B cell (primary cell): ENCODE measurements around the gene SH3RF1. TPM values are rescaled to one million over a fixed set of nuclear protein-coding genes. Genes with fewer than 3 reads are reported as not detected.

Source experiments
- ATAC-seq: fragments of 200-7000 bp; cut with Tn5 transposase; one replicate; pipeline ENCODE4 v1.10.0; 2021; ENCODE audit warnings: low read depth, mild to moderate bottlenecking, moderate number of reproducible peaks, moderate library complexity
- CTCF ChIA-PET: fragments of 350-600 bp; sonication (Branson Sonifier 250); formaldehyde crosslinking; loops from one replicate; lab custom pipeline; 2021; ENCODE audit warnings: antibody characterized with exemption, inconsistent platforms; lab: Charles Lee
- POLR2A ChIA-PET: fragments of 350-600 bp; sonication (Branson Sonifier 250); formaldehyde crosslinking; loops from one replicate; lab custom pipeline; 2021; ENCODE audit warnings: antibody characterized with exemption; lab: Charles Lee
- DNase-seq: peaks from one replicate; pipeline ENCODE4 v3.0.0; 2013
- H2AFZ ChIP-seq: 2 replicates; pipeline ENCODE4 v1.6.1; 2012; ENCODE audit warnings: mild to moderate bottlenecking, low read depth, low read length; ENCODE audit not compliant: insufficient read depth, poor library complexity, severe bottlenecking
- H3K27ac ChIP-seq, 2 donors: 1 replicate in 1 of 2; 2 replicates in 1 of 2; pipeline ENCODE4 v1.5.1; 2012 to 2013; ENCODE audit warnings: low read length in 2 of 2, mild to moderate bottlenecking in 2 of 2, moderate library complexity in 1 of 2
- H3K27me3 ChIP-seq, 4 experiments: fragments of 200-600 bp in 1 of 4; sonication (generic) in 1 of 4; replicated peaks in 1 of 4; 1 replicate in 2 of 4; 2 replicates in 2 of 4; pipeline versions ENCODE4 v1.6.1 to v1.7.0; 2013 to 2016; ENCODE audit warnings: low read length in 3 of 4, mild to moderate bottlenecking in 2 of 4, mixed read lengths in 1 of 4, moderate library complexity in 1 of 4; ENCODE audit not compliant: insufficient read depth in 4 of 4, control insufficient read depth in 3 of 4; ENCODE audit errors: control extremely low read depth in 1 of 4
- H3K36me3 ChIP-seq, 2 experiments: replicated peaks in 1 of 2; 1 replicate in 1 of 2; 2 replicates in 1 of 2; pipeline versions ENCODE4 v1.6.1 to v1.7.1; 2013; ENCODE audit warnings: low read length in 1 of 2; ENCODE audit not compliant: insufficient read depth in 2 of 2, control insufficient read depth in 1 of 2; ENCODE audit errors: control extremely low read depth in 1 of 2, extremely low read depth in 1 of 2
- H3K4me1 ChIP-seq, 2 donors: fragments of 200-600 bp in 1 of 2; sonication (generic) in 1 of 2; 1 replicate in 1 of 2; 2 replicates in 1 of 2; pipeline versions ENCODE4 v1.5.1 to v1.6.1; 2013 to 2017; ENCODE audit warnings: low read length in 2 of 2; ENCODE audit not compliant: control insufficient read depth in 2 of 2, insufficient read depth in 2 of 2
- H3K4me2 ChIP-seq: replicated peaks from 2 replicates; pipeline ENCODE3; 2012; ENCODE audit warnings: mild to moderate bottlenecking, low read depth, low read length; ENCODE audit not compliant: poor library complexity, severe bottlenecking
- H3K4me3 ChIP-seq, 5 experiments: fragments of 200-600 bp in 1 of 5; sonication (generic) in 1 of 5; 1 replicate in 3 of 5; 2 replicates in 2 of 5; pipeline versions ENCODE4 v1.5.1 to v1.7.0; 2011 to 2016; ENCODE audit warnings: low read length in 4 of 5, mild to moderate bottlenecking in 4 of 5, low read depth in 2 of 5, control low read depth in 1 of 5, moderate library complexity in 1 of 5; ENCODE audit not compliant: insufficient read depth in 1 of 5; ENCODE audit errors: control extremely low read depth in 1 of 5, extremely low read depth in 1 of 5
- H3K79me2 ChIP-seq: fragments of 200-600 bp; sonication (generic); one replicate; pipeline ENCODE4 v1.6.0; 2016; ENCODE audit warnings: low read length; ENCODE audit not compliant: control insufficient read depth, insufficient read depth
- H3K9ac ChIP-seq: fragments of 200-600 bp; sonication (generic); 2 replicates; pipeline ENCODE4 v1.6.1; 2017; ENCODE audit warnings: mild to moderate bottlenecking, low read length, moderate library complexity
- H3K9me3 ChIP-seq, 3 donors: one replicate each; pipeline versions ENCODE4 v1.6.1 to v1.7.1; 2013; ENCODE audit warnings: low read length in 2 of 3; ENCODE audit not compliant: control insufficient read depth in 2 of 3, insufficient read depth in 1 of 3; ENCODE audit errors: control extremely low read depth in 1 of 3
- H4K20me1 ChIP-seq: 2 replicates; pipeline ENCODE4 v1.6.0; 2012; ENCODE audit warnings: mild to moderate bottlenecking, low read length; ENCODE audit not compliant: insufficient read depth, control insufficient read depth, poor library complexity, severe bottlenecking
- H3K27ac Mint-ChIP-seq: one replicate; pipeline ENCODE4 v1.8.0; 2021; ENCODE audit warnings: mixed read lengths
- H3K27me3 Mint-ChIP-seq: one replicate; pipeline ENCODE4 v1.8.0; 2021; ENCODE audit warnings: mixed read lengths
- H3K4me1 Mint-ChIP-seq: one replicate; pipeline ENCODE4 v1.8.0; 2021; ENCODE audit warnings: mixed read lengths
- H3K4me3 Mint-ChIP-seq: one replicate; pipeline ENCODE4 v1.8.0; 2021; ENCODE audit warnings: mixed read lengths
- H3K9me3 Mint-ChIP-seq: one replicate; pipeline ENCODE4 v1.8.0; 2022; ENCODE audit warnings: mixed read lengths; ENCODE audit not compliant: insufficient read depth
- EZH2 ChIP-seq: IDR thresholded peaks from 2 replicates; pipeline ENCODE4 v1.6.1; 2012; ENCODE audit warnings: borderline replicate concordance, low read depth, mild to moderate bottlenecking, moderate library complexity, low read length; ENCODE audit not compliant: insufficient read depth, poor library complexity, severe bottlenecking
- WGBS: methylation state at CpG from one replicate; pipeline ENCODE4 v1.1.5; 2013; ENCODE audit warnings: missing lambda C conversion rate; ENCODE audit not compliant: insufficient coverage; 5-methylcytosine and 5-hydroxymethylcytosine counted together
- intact Hi-C: fragments of 100-400 bp; cut with micrococcal nuclease; formaldehyde crosslinking; loops from one replicate; pipeline ENCODE4 v1.10.0; 2022
- polyA plus RNA-seq: library from polyadenylated mRNA; depleted of rRNA; stranded (reverse); fragments of >200 nt; gene quantifications from 2 replicates; pipeline ENCODE4 v1.2.3, GENCODE V29; 2012
- total RNA-seq, 2 donors: library from RNA; stranded (reverse); fragments of 120-200 nt in 1 of 2; gene quantifications; 1 replicate in 1 of 2; 2 replicates in 1 of 2; pipeline versions ENCODE4 v1.2.3 to v1.2.4, GENCODE V29; 2013 to 2022
- TF ChIP-seq, protein P1 (sequence below): fragments of 200-600 bp; IDR thresholded peaks from one replicate; pipeline ENCODE4 v1.8.0; 2022; ENCODE audit warnings: antibody characterized with exemption, mild to moderate bottlenecking

SH3RF1 gene
- total and polyA plus RNA-seq, 2 donors (not counting 1 experiment from before 2014, with no cell fraction given), result 2.0 to 5.4 TPM

DNA sequence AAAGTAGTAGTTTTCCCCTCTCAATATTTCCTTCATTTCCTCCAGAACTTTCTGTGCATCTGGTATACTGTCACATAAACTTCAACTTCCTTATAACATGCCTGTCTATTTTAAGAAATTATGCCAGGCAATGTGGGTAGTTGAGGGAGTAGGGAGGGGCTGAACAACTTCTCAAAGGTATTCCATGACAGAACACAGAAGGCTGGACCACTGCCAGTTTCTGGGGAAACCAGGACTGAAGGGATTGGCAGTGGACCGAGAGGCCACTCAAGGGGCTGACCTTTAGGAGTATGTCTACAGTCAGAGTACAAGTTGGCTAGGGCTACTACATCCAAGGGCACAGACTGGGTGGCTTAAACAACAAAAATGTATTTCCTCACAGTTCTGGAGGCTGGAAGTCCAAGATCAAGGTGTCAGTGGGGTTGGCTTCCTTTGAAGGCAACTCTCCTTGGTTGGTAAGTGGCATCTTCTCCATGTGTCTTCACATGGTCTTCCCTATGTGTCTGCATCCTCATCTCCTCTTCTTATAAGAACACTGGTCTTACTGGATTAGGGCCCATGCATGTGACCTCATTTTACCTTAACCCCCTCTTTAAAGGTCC is 6.9 kb downstream of the SH3RF1 start:
- Histone ChIP-seq H2AFZ (no peak overlapping the region), H3K36me3 (no peaks in the 10 kb centered on the region), H3K9ac (no peak overlapping the region), H3K27ac (no peak overlapping the region), H3K9me3 (no peaks in the 10 kb centered on the region), H3K4me3 (no peak overlapping the region), H3K79me2 (peaks cover 14% of the 10 kb centered on the region), H3K27me3 (peaks cover 0 to 3% (median 0%) of the 10 kb centered on the region in 4 experiments), H3K4me1 (peaks cover 0 to under 1% of the 10 kb centered on the region in 2 donors), H3K4me2 (no peak overlapping the region), H4K20me1 (no peaks in the 10 kb centered on the region)
- Mint-ChIP-seq H3K4me3 (no peak overlapping the region), H3K4me1 (peaks cover under 1% of the 10 kb centered on the region), H3K27ac (no peak overlapping the region), H3K27me3 (no peaks in the 10 kb centered on the region), H3K9me3 (no peaks in the 10 kb centered on the region)
- intact Hi-C loops, result no loop called here
- TF ChIP-seq EZH2, result no peak
- TF ChIP-seq, protein P1, sequence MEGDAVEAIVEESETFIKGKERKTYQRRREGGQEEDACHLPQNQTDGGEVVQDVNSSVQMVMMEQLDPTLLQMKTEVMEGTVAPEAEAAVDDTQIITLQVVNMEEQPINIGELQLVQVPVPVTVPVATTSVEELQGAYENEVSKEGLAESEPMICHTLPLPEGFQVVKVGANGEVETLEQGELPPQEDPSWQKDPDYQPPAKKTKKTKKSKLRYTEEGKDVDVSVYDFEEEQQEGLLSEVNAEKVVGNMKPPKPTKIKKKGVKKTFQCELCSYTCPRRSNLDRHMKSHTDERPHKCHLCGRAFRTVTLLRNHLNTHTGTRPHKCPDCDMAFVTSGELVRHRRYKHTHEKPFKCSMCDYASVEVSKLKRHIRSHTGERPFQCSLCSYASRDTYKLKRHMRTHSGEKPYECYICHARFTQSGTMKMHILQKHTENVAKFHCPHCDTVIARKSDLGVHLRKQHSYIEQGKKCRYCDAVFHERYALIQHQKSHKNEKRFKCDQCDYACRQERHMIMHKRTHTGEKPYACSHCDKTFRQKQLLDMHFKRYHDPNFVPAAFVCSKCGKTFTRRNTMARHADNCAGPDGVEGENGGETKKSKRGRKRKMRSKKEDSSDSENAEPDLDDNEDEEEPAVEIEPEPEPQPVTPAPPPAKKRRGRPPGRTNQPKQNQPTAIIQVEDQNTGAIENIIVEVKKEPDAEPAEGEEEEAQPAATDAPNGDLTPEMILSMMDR, result no peak
- ChIA-PET CTCF (interaction anchor here (0.5 kb wide), 1 partner anchor 122 kb away, joined by 3 read pairs; no protein-coding TSS in a partner anchor), POLR2A (no interaction called here)
- WGBS, result 91% methylated on average over 1 of the region's 1 CpG
- DNase-seq, result no peak
- no peak for ATAC-seq

DNA sequence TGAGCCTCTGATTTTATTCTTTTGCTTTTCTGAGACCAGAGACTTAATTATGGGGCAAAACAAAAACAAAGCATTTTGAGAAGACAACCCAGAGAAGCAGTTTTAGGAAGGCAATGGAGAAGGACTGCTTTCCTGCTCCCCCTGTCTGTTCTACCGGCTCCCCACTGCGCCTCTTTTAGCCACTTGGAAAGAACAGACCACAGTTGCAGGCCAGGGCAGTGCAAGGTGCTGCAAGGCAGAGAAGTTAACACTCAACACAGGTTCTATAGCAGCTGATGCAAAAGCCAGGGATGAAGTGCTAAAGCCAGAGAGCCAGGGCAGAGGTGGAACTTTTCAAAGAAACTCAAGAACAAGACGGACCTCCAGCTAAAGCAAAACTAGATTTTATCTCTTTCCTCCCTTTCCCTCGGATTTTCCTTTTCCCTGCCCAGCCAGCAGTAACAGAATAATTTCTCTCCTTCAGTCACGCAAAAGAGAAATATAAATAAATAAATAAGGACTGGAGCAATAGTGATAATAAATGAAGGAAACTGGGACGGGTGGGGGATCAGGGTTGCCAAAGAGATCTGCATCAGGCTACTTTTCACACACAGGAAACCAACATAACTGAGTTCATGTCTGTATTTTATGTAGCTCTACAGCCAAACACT is 10.4 kb downstream of the SH3RF1 start:
- Mint-ChIP-seq H3K4me3 (no peak overlapping the region), H3K9me3 (no peaks in the 10 kb centered on the region), H3K4me1 (no peaks in the 10 kb centered on the region), H3K27me3 (no peaks in the 10 kb centered on the region), H3K27ac (no peak overlapping the region)
- Histone ChIP-seq H2AFZ (no peak overlapping the region), H3K79me2 (peaks cover 14% of the 10 kb centered on the region), H3K9ac (no peak overlapping the region), H3K4me2 (no peak overlapping the region), H4K20me1 (no peaks in the 10 kb centered on the region), H3K4me1 (no peaks in the 10 kb centered on the region), H3K9me3 (no peaks in the 10 kb centered on the region), H3K36me3 (no peaks in the 10 kb centered on the region), H3K4me3 (no peak overlapping the region), H3K27me3 (no peaks in the 10 kb centered on the region), H3K27ac (no peak overlapping the region)
- intact Hi-C loops, result no loop called here
- DNase-seq (no peak), ATAC-seq (no peak)
- ChIA-PET POLR2A (no interaction called here), CTCF (no interaction called here)
- 88% methylated on average over 3 of the region's 6 CpGs for WGBS
- TF ChIP-seq, protein P1, result no peak
- TF ChIP-seq EZH2, result no peak
